Keratinocyte (primary cell): ENCODE data around the gene HS1BP3.

ENCODE experiments used
- CTCF ChIP-seq, 3 experiments: IDR thresholded peaks in 1 of 3; conservative IDR thresholded peaks in 1 of 3; optimal IDR thresholded peaks in 1 of 3; 2 replicates in 2 of 3; 3 replicates in 1 of 3; pipeline versions ENCODE3 to v1.5.1; 2011; ENCODE audit warnings: low read length in 3 of 3, mild to moderate bottlenecking in 3 of 3, moderate library complexity in 2 of 3, control low read depth in 1 of 3, inconsistent platforms in 1 of 3; ENCODE audit not compliant: insufficient read depth in 2 of 3; ENCODE audit errors: extremely low read depth in 1 of 3
- EZH2 ChIP-seq: IDR thresholded peaks from one replicate; pipeline ENCODE4 v1.6.1; 2012; ENCODE audit warnings: inconsistent platforms, mild to moderate bottlenecking, low read length, moderate library complexity

- TF ChIP-seq CTCF (optimal IDR thresholded peaks at IDR 0.05 in 1 of 3, IDR thresholded peaks at IDR 0.05 in 1 of 3, conservative IDR thresholded peaks at IDR 0.05 in 1 of 3; ENCODE audit: extremely low read depth in 1 of 3, insufficient read depth in 2 of 3, low read length in 3 of 3) = no peak
- no peak for TF ChIP-seq EZH2
These were observed 65.6 kb downstream of the HS1BP3 start for GRCh38 chr2:20585359-20585709.
